Measurements from ENCODE around the gene FAM114A1.

FAM114A1 gene

DNA sequence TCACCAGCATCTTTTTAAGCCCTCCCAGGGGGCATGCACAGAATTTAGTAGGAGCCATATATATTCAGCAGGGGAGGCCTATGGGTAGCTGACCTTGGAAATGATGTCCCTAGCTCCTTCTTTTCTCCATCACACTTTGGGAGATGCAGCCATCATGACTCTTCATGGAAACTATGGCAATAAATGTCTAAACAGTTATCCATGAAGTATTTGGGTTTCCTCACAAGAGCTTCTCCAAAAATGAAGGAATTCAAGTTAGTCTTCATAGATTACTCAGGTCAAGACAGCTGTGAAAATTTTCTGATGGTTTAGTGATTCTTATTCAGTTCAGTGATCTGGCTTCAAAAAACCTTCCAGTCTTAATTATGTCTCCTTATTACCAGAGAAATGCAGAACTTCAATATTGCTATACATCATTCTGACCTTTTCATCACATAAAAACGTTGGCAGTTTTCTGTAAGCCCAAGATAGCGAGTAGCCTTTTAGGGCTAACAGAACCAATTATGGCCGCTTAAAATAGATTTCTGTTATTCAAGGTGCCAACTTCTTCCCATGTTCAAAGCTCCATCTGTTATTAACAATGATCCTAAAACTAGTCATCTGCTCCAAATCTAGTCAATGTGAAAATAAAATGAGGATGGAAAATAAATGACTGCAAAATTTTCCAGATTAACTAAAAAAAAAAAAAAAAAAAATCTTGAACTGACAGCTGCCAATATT, 112.1 kb downstream of the FAM114A1 start:
- TF ChIP-seq, protein P1, sequence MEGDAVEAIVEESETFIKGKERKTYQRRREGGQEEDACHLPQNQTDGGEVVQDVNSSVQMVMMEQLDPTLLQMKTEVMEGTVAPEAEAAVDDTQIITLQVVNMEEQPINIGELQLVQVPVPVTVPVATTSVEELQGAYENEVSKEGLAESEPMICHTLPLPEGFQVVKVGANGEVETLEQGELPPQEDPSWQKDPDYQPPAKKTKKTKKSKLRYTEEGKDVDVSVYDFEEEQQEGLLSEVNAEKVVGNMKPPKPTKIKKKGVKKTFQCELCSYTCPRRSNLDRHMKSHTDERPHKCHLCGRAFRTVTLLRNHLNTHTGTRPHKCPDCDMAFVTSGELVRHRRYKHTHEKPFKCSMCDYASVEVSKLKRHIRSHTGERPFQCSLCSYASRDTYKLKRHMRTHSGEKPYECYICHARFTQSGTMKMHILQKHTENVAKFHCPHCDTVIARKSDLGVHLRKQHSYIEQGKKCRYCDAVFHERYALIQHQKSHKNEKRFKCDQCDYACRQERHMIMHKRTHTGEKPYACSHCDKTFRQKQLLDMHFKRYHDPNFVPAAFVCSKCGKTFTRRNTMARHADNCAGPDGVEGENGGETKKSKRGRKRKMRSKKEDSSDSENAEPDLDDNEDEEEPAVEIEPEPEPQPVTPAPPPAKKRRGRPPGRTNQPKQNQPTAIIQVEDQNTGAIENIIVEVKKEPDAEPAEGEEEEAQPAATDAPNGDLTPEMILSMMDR (conservative IDR thresholded peaks at IDR 0.05; ENCODE audit: low read depth, low read length): no peak
- no peak for DNase-seq (ENCODE audit: low read depth)
- H3K4me3 ChIP-seq (ENCODE audit: low read length): no peak overlapping the region

DNA sequence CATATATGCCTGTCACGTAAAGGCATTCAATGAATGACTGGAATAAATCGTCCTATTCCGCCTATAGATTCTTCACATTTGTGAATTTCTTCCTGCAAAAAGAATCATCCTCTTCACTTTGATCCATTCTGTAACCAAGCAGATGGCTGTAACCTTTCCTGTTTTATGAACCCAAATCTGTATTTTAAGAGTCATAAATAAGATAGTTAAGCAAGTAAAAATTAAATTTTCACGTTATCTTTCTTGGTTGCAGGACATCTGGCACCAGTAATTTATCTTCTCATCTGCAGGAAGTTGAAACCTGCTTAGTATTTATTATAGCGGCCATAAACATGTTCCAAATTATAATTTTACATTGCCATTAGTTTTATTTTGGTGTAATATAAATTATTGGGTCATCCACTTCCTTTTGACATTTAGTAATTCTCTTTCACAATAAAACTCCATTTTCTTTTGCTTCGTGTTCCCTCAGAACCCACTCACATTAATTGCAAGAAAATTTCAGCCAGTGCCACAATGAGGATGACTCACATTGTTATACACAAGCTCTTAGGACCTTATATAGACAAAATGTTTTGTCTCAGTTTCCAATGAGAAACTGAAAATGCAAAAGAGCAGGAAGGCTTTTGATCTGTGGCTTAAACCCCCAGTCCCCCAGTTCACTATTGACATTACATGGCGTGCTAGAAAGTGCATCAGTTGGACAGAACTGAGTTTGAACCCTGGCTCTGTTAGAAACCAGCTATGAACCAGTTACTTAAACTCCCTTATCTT, 113.5 kb downstream of the FAM114A1 start:
- no peak for DNase-seq (ENCODE audit: low read depth)
- TF ChIP-seq, protein P1 (conservative IDR thresholded peaks at IDR 0.05; ENCODE audit: low read depth, low read length): no peak

DNA sequence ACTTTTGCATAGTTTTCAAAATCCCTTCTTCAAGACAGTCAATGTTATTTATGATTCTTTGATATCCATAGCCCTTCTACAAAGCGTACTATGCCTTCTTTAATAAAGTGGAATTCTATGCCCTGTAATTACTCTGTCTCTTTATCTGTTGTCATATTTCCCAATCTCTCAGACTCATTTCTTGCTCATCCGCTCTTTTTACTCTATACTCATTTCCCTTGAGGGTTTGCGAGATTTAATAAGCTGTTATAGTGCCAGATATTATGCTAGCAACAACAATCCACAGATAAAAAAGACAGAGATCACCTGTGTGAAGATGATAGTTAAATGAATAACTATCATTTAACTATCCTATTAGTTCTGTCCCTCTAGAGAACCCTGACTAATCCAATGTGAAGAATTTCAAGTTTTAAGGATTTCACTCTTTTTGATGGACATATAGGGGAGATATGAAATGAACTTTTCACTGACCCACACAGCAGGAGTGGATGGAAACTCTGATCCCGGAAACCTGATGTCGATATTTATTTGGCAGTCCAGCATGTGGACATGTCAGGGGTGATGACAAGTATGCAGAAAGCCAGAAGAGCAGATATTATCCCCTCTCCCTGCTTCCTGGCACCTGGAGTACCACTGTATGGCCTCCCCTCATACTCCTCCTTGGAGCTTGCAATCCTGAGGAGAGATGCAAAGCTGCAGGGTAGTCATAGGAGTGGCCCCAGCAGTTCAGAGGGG, 114.9 kb downstream of the FAM114A1 start:
- DNase-seq (ENCODE audit: low read depth): no peak
- TF ChIP-seq, protein P1 (conservative IDR thresholded peaks at IDR 0.05; ENCODE audit: low read depth, low read length): no peak
- H3K4me3 ChIP-seq (ENCODE audit: low read length): no peak overlapping the region

More for the DNA sequence above, 113.5 kb downstream of the FAM114A1 start:
- no peak overlapping the region for H3K4me3 ChIP-seq (ENCODE audit: low read length)

DNA sequence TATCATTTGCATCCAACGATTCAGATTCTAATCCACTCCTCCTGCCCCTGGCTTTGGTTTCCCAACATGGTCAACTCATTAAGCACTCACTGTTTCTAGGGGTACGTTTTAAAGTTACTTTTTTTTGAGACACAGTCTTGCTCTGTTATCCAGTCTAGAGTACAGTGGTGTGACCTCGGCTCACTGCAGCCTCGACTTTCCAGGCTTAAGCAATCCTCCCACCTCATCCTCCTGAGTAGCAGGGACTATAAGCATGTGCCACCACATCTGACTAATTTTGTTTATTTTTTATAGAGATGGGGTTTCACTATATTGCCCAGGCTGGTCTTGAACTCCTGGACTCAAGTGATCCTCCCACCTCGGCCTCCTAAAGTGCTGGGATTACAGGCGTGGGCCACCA, 115.7 kb downstream of the FAM114A1 start:
- TF ChIP-seq, protein P1 (conservative IDR thresholded peaks at IDR 0.05; ENCODE audit: low read depth, low read length): no peak
- no peak for DNase-seq (ENCODE audit: low read depth)
- H3K4me3 ChIP-seq (ENCODE audit: low read length): no peak overlapping the region

DNA sequence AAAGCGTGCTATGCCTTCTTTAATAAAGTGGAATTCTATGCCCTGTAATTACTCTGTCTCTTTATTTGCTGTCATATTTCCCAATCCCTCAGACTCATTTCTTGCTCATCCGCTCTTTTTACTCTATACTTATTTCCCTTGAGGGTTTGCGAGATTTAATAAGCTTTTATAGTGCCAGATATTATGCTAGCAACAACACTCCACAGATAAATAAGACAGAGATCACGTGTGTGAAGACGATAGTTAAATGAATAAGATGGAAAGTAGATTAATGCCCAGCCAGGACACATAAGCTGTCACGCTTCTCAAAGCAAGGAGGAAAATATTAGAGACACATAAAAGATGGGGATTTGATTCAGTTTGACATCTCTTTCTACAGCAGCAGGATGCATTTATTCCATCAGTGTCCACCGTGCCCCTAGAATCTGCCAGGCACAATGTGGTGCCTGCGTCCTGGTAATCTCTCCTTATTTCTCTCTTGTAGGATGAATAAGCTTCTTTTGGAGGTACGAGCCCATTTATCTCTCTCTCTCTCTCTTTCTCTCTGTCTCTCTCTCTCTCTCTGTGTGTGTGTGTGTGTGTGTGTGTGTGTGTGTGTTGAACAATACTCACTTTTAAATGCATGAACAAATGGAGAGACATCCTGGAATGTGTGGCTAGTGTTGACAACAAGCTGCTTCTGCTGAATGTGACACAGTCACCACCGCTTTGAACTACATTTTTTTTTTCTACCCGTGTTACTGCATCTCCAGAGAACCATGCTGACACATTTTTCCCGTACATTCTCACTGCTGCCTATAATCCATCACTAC, 116.4 kb downstream of the FAM114A1 start:
- no peak for DNase-seq (ENCODE audit: low read depth)
- TF ChIP-seq, protein P1 (conservative IDR thresholded peaks at IDR 0.05; ENCODE audit: low read depth, low read length): no peak
- H3K4me3 ChIP-seq (ENCODE audit: low read length): no peak overlapping the region

DNA sequence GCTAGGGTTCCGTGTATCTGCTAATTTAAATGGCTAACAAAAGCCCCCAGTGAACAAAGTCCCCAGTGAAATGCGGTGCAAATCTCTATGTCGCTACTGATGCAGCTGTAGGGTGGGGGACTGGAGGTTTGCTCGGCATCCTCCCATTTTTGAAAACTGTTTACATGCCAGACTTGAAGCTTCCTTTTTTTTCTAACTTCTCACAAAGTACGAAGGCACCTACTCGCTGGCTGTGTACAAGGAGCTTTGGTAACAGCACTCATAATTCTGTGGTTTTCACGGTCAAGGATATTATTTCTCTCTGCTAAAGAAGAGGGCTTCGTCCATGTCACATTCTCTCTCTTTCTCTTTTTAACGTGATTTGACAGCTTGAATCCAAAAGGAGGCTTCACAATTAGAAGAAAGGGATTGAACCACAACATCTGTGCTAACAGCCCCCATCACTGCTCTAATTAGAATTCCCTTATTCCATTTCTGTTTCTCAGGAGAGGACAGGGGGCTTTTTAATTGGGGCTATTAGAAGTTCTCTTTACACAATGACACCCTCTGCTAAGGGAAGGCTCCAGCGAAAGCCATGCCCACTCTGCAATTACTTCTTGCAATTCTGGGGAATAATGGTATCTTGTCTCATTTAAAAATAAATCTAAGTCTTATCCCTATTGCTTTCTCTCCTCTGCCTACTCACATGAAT, 117.9 kb downstream of the FAM114A1 start:
- no peak for DNase-seq (ENCODE audit: low read depth)
- H3K4me3 ChIP-seq (ENCODE audit: low read length): no peak overlapping the region
- TF ChIP-seq, protein P1 (conservative IDR thresholded peaks at IDR 0.05; ENCODE audit: low read depth, low read length): no peak
